Activated T-cell treated with anti-CD3 and anti-CD28 coated beads for 4 hours (primary cell): ENCODE results near the gene ADK.

ENCODE experiments used
- DNase-seq: peaks from one replicate; pipeline ENCODE4 v3.0.0-alpha.2; 2020

The ADK gene

DNA sequence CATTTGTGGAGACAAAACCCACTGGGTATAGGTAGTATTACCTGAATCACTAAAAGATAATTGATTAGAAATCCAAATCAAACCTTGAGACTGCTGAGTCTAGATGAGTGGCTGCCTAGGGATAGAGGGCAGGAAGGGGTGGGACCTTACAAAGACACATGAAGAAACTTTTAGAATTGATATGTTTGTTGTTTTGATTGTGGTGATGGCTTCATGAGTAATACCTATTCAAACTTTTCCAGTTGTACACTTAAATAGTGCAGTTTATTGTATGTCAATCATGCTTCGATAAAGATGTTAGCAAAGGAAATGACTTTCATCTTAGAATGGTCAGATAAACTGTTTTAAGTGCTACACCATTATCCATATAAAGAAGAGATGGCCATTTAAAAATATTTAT, 486.7 kb downstream of the ADK start:
- DNase-seq = no peak

DNA sequence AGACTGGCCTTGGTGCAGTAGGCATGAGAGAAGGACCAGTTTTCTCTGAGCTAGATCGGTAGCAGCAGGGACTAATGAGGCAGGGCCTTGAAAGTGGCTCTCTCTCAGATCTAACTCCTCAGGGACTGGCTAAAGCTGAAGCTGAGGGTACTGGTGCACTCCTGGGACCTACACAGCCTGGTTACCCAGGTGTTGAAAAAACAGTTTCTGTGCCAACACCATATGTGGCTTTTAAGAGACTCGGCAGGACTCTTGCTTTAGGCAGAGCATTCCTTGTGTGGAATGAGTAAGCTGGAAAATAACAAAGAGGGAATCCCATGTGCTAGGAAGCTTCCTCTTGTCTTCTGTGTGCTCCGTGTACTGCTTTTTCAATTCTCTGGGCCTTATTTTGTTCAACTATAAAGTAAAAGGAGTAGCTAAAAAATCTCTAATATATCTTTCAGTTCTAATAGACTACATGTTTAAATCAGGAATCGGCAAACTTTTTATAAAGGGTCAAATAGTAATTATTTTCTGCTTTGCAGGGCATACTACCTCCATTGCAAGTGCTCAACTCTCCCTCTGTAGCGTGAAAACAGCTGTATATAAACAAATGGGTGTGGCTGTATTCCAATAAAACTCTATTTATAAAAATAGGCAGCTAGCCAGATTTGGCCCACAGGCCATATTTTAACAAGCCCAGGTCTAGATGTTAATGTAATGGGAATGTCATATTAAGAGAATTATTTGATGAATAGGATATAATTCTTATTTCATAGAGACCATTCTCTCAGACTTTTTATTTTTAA, 489.3 kb downstream of the ADK start:
- no peak for DNase-seq

DNA sequence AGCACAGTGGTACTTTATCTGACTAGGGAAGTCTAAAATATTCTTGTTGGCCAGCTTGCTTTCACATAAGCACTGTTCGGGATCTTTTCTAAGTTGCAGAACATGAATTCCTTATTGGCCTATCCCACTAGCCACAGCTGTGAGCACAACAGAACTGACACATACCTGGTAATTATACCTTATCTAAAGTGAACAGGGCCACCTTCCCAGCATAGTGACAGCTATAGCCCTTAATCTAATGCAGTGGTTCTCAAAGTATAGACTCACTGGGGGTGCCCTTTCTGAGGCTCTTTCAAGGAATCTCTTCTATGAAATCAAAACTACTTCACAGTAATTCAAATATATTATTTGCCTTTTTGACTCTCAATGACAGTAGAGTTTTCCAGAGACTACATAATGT, 490.6 kb downstream of the ADK start:
- no peak for DNase-seq

DNA sequence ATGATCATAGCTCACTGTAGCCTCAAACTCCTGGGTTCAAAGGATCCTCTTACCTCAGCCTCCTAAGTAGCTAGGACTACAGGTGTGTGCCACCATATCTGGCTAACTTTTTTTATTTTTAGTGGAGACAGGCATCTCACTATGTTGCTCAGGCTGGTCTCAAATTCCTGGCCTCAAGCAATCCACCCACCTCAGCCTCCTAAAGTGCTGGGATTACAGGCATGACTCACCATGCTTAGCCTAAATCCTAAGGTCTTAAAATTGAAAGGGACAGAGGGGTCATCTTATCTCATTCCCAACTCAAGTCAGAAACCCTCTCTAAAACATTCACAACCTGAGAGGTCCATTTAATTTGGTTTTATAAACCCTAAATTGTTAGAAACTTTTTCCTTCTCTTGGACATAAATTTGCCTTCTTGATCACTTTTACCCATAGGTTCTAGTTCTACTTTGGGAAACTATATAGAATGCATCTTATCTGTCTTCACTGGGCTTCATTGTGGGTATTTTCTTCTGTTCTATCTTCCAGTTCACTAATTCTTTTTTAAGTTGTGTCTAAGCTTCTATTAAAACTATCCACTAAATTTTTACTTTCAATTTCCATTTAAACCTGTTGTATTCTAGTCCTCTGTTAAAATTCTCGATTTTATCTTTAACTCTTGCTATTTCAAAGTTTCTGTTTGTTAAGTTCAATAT, 492.0 kb downstream of the ADK start:
- no peak for DNase-seq

DNA sequence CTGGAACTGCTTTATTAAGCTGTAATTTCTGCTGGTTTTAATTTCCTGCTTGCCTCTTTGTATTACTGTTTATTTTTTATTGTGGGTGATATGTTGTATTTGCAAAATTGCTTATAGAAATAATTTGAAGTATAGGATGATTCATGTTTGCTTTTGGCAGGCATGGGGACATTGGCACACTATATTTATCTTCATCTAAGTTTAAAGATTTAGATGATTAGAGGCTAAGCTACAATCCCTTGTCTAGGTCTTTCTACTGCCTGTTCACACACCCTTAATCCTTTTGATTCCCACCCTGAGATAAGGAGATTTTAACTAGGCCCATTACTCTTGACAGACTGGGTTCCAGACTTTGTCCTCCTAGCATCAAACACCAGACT, 492.6 kb downstream of the ADK start:
- DNase-seq = no peak

DNA sequence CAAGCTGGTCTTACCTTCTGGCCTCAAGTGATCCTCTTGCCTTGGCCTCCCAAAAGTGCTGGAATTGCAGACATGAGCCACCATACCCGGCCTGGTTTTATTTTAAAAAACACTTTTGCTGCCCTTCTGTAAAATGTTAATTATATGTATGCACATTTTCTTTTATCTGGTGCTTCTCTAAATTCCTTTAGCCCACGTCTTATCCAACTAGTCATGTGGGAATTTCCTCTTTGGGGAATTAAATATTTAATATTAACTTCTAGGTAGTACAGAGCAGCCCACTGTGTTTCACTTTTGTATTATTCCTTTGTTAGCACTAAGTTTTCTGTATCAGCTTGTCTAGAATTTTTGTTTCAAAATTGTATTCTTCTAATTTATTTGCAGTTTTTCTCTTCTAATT, 493.7 kb downstream of the ADK start:
- DNase-seq = no peak

DNA sequence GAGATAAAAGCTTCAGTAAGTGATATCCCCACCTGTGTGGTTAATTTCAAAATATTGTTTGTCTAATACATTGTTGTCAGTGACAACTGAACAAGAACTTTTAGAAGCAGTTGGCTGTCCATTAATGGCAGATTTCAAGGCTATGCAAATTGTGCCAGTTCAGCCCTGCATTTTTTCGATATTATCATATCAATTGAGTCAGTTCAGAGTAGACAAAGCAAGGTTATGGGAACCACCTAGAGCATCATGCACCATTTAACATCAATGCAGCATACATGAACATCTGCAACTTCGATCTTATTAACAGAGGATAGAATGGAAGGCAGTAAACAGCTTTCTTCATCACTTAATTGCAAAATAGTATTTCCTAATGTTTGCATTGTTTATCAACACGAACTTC, 494.7 kb downstream of the ADK start:
- no peak for DNase-seq

DNA sequence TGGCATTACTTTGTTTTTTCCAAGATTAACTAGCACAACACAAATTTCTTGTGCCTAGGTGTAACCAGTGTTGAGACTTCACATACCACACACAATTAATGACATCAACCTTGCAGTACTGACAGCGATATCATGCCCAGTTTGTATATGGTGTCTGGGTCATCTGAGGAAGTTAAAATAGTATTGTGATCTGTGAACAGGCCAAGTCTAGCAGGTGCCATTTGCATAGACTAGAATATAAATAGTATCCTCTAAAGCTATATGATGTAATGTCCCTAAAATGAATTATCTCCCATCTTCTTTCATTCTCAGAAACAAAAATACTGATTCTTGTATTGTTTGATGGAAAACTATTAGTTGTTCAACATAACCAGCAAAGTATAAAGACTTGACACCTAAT, 499.6 kb downstream of the ADK start:
- no peak for DNase-seq

DNA sequence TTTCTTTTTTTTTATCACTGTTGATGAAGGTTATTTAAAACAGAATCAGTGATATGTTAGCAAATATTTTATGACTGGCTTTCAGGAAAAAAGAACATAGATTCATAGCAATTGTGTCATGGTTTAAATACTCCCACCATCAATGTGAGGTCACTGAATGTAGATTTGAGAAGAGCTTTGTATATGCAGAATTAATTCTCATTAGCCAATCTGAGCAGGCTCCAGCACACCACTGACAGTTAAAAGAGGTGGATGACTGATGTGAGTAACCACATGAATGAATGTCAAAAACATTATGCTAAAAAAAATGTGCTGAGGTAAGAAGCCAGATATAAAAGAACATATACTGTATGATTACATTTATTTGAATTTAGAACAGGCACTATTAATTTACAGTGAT, 500.5 kb downstream of the ADK start:
- no peak for DNase-seq

DNA sequence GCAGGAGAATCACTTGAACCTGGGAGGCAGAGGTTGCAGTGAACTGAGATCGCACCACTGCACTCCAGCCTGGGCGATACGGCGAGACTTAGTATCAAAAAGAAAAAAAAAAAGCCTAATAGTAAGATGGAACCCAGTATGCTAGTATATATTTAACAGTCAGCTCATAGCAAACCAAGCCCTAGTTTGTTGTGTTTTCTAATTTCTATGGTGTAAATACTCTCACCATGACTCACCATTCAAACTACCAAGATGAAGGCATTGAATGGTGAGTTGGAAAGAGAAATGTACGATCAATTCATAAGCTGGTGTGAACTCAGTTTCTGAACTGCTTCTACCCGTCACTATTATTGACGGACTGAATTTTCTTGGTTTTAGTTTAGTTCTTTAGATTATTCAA, 501.6 kb downstream of the ADK start:
- DNase-seq = no peak

DNA sequence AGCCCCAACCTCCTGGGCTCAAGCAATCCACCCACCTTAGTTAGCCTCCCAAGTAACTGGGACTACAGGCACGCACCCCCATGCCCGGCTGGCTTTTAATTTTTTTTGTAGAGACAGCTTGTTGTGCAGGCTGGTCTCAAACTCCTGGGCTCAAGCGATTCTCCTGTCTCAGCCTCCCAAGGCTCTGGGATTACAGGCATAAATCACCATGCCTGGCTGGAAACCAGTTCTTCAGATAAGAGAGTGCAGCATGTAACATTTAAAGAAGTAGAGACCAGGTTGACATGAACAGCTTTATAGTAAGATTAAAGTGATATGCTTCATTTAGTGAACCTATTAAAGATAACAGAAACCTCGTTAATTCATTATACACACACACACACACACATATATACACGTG, 507.5 kb downstream of the ADK start:
- no peak for DNase-seq

DNA sequence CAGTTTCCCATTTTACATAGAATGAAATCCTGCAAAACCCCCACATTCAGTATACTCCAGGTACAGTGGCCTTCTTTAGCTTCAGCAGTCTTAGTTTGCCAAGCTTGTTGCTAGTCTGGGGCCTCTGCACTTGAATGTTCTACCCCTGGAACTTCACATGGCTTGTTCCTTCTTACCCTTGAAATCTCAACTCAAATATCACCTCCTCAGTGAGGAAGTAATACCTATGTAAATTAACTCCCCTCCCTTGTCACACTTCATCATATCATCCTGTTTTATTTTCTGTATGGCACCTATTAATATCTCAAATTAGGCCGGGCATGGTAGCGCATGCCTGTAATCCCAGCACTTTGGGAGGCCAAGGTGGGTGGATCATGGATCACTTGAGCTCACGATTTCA, 511.6 kb downstream of the ADK start:
- no peak for DNase-seq

DNA sequence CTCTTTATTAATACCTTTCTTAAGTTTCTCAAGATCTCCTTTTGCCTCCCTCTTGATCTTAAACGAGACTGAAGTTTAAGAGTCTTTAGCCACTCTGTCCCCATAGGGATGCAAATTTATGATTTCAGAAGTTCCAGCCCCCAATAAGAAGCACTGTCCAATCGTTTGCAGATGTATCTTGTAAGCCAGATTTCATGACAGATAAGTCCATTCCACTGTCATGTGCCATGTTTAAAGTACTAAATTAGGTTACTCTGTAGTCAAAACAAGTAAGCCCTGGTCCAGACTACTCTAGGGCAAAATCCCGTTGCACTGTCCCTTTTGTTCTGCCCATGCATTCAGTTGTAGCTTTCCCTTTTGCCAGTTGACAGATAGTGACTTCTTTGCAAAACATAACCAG, 518.2 kb downstream of the ADK start:
- no peak for DNase-seq

DNA sequence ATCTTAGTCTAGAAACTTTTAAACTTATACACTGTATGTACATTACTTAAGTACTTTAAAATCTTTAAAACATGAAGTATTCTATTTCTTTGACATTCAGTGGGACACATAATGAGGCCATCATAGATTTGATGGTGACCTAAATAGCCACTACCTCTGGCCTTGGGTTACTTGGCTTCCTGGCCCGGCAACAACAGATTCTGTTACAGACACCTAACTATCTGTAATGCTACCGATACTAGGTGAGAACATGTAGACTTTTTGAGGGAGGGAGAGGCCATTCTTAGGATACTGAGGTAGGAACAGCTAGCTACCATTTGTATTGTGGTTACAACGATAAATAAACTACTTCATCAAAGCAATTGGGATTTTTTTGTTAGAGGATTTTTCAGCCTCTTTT, 520.7 kb downstream of the ADK start:
- no peak for DNase-seq

DNA sequence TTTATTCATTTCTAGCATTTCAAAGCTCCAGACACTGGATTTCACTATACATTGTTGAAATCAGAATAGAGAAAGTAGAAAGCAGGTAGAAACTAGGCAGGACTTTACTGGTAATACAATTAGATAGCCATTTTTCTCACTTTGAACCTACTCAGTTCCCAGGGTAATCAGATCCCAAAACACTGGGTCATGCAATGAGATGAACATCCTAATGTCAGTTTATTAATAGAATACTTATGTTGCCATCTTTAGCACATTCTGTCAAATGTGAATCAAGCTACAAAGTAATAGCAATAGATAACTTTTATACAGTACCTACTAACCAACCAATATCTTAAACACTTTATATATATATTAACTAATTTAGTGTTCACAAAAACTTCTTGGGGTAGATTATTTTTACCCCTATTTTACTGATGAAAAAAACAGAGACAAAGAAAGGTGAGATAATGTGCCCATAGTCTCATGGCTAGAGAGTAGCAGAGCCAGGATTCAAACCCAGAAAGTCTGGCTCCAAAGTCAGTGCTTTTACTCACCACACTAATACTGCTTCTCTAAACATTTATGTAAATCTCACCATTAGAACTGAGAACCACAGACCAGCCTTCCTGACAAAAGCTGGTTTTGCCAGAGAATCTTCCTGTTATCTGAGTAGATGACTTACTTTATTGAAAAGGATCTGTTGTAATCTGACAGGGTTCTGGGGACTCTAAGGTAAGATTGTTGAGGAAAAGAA, 521.6 kb downstream of the ADK start:
- no peak for DNase-seq

DNA sequence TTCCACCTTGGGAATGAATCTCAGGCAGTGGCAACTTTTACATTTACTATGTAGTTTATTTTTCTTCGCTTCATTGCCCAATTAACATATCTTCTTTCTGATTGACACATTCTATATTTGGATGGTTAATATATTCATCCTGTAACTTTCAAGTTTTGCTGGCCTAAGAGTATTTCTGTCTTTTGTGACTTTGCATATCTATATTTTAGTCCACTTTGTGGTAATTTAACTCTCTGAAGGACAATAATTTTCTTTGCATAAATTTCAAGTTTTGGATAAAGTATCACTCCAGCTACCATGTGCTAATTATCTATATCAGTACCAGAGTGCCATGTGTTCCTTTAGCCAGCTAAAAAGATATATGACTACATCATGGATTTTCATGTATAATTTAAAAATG, 523.9 kb downstream of the ADK start:
- DNase-seq = no peak

DNA sequence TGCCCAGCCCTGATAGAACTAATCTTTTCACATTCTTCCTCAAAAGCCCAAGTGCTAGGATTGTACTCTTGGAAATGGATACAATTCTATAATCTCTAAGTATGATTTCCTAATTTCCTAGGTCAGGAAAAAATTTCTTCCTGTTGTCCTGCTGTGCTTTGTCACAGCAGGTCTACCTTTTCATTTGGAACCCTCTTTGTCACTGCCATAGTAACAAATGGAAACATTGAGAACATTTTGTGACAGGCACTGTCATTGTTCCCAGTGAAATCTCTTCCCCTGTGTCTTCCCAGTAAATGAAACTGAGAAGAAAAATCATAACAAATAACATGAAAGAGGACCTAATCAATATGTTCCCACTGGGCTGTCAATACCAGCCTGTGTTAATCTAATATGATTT, 524.5 kb downstream of the ADK start:
- DNase-seq = no peak

DNA sequence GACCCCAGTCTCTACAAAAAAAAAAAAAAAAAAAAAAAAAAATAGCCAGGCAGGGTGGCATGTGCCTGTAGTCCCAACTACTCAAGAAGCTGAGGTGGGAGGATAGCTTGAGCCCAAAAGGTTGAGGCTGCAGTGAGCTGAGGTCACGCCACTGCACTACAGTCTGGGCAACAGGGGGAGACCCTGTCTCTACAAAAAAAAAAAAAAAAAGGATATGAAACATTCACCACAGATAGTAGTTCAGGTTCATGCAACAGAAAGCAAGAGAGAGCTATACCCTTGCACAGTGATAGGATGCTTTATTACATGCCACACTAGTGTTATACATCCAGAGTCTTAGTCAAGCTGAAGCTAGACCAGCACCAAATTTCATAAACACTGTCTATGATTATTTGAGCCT, 526.9 kb downstream of the ADK start:
- DNase-seq = no peak

DNA sequence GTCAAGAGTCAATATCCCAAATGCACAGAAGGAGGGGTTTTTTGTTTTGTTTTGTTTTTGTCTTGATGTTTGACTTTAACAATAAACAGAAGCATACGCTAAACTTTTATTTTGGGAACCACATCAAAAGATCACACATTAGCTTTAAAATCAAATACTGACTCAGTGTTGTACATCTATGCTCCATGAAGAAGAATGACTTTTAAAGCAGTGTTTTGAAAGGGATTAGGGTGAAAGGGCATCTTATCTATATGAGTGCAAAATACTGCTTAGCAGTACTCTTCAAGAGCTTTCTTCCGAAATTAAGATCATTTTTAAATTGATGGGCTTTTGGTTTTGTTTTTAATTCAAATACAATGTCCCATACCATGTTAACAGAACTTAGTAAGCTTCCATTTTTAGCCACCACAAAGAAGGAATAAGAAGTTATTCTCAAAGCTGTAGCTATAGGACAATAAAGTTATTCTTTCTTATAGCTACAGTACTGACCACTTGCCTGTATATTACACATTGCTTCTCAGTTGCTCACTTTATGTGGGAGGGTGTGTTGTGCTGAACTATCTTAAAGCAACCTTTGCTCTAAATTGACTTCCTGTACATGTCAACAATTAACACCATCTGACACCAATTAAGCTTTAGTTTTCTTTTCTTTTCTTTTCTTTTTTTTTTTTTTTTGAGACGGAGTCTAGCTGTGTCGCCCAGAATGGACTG, 531.1 kb downstream of the ADK start:
- DNase-seq = no peak

DNA sequence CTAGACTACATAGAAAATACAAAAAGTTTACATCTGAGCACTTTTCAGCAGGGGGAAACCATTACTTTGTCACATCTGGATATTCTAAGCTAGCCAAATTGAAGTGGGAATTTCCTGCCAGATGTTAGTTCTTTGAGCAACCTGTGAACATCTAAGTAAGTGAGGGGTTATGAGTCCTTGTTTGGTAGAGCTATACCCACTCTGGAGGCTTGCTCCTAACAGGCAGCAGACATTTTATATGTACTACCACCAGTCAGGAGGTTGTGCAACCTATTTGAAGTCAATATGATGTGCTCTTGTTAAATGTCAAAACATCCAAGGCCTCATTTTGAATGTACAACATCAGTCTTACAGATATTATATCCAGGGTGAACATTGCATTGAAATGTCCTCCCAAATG, 532.0 kb downstream of the ADK start:
- DNase-seq = no peak

DNA sequence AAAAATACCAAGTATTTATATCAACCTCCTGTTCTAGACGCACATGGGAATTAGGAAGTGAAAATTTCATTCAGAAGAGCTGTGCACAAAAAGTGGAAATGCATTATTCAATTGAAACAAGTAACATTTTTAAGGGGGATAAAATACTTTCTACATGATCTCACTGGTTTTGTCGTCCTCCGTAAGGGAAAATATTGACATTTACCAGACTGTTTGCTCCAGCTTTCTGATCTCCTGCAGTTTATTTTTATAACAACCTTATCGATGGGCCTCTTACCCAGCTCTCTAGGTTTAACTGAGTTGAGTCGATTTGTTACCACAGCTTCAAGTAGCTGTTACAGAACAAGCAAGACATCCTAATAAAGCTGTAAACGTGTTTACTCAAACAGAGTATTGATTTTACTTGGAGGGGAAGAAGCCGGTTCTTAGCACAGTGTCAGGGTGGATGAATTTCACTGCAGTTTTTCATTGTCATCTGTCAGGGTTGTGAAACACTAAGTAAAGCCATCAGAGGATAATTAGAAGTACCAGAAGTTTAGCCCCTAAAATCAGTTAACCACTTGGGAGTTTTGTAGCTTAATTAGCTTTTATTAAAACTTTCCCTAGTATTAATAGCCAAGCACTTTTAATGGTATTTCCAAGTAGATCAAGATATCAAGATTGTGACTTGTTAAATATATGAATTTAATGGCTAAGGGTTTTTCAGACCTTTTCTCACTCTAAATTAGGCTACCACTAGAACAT, 532.8 kb downstream of the ADK start:
- DNase-seq = no peak

DNA sequence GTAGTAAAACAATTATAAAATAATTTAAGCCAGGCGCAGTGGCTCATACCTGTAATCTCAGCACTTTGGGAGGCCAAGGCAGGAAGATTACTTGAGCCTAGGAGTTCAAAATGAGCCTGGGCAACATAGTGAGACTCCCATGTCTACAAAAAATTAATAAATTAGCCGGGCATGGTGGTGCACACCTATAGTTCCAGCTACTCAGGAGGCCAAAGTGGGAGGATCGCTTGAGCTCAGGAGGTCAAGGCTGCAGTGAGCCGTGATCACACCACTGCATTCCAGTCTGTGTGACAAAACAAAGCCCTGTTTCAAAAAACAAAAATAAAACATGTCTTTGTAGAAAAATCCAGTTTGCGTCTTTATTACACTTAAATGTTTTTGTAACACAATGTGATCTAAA, 533.4 kb downstream of the ADK start:
- DNase-seq = no peak

DNA sequence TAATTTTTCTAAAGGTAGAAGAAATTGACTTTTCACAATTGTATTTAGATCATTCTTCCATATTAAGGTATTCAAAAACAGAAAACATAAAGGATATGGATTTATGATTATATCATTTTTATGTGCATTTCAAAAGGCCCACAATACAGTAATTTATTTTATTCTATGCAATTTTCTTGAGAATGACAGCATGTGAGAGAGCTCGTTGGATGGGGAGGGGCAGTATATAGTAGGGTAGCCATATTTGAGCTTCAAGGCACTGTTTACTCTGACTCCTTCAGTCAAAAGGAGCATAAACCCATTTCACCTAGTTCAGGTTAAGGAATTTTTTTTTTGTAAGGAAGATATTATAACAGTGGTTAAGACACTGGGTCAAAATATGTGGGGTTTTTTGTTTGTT, 534.5 kb downstream of the ADK start:
- no peak for DNase-seq
